Body of pancreas (tissue), 4 donors: ENCODE data around the gene STARD8.

Experiments used
- POLR2A ChIP-seq, 3 donors: fragments of 450-650 bp; IDR thresholded peaks; one replicate each; pipeline ENCODE4 v1.6.1; 2016; ENCODE audit warnings: antibody characterized with exemption in 3 of 3, mild to moderate bottlenecking in 2 of 3
- TF ChIP-seq, protein P1 (sequence below), 7 experiments: fragments of 450-650 bp in 4 of 7; fragments of 200-600 bp in 3 of 7; sonication (generic) in 3 of 7; IDR thresholded peaks; one replicate each; pipeline ENCODE4 v1.5.1; 2016 to 2019; ENCODE audit warnings: antibody characterized with exemption in 7 of 7

DNA sequence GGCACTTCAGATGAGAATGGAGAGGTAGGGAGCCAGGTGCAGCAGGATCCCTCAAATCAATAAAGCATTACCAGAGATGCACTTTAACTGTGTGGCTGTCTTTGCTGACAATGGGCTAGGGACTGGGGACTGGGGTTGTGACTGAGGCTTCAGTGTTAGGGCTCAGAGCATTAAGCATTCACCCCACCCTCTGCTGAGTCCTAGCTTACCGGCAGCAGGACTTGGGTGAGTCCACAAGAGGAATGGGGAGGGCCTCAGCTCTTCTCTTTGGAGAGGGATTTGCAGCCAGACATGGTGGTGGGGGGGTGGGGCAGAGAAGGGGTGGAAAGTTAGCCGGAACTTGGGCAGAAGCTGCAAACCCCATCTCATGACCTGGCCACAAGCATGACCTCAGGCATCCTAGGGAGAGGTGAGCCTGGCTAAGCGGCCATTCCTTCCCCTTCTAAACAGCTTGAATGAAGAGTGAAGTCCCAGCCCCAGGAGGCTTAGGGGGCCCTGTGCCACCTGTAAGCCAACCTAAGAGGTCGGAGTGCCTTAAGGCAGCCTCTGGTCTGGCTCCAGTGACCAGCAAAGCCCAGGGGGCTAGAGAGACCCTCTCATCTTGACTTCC is 78.4 kb downstream of the STARD8 start:
- TF ChIP-seq, protein P1, sequence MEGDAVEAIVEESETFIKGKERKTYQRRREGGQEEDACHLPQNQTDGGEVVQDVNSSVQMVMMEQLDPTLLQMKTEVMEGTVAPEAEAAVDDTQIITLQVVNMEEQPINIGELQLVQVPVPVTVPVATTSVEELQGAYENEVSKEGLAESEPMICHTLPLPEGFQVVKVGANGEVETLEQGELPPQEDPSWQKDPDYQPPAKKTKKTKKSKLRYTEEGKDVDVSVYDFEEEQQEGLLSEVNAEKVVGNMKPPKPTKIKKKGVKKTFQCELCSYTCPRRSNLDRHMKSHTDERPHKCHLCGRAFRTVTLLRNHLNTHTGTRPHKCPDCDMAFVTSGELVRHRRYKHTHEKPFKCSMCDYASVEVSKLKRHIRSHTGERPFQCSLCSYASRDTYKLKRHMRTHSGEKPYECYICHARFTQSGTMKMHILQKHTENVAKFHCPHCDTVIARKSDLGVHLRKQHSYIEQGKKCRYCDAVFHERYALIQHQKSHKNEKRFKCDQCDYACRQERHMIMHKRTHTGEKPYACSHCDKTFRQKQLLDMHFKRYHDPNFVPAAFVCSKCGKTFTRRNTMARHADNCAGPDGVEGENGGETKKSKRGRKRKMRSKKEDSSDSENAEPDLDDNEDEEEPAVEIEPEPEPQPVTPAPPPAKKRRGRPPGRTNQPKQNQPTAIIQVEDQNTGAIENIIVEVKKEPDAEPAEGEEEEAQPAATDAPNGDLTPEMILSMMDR (IDR thresholded peaks at IDR 0.05), result no peak
- no peak for TF ChIP-seq POLR2A (IDR thresholded peaks at IDR 0.05)
